Neural cell (in vitro differentiated cells): ENCODE results near the gene MAMDC2.

ENCODE experiments used
- POLR2AphosphoS5 ChIP-seq: IDR thresholded peaks from 2 replicates; pipeline ENCODE4 v1.6.1; 2012
- TF ChIP-seq, protein P1 (sequence below): fragments of 450-650 bp; IDR thresholded peaks from 2 replicates; pipeline ENCODE4 v1.5.1; 2014; ENCODE audit warnings: antibody characterized with exemption, mild to moderate bottlenecking, moderate library complexity; ENCODE audit not compliant: poor library complexity, severe bottlenecking

DNA sequence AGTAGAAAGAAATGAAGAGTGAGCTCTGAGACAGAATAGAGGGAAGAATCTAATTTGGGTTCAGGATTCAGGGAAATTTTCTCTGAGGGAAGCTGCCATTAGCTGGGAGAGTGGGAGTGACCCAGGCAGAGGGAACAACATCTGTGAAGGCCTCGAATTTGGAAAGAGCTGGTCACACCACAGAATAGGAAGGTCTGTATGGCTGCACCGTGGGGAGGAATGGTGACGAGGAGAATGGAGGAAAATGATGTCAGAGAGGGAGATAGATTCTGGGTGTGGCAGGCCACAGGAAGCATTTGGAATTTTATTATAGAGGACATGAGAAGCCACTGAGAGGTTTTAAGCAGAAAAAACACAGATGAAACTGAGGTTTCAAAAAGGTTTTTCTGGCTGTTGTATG is 98.5 kb downstream of the MAMDC2 start:
- TF ChIP-seq, protein P1, sequence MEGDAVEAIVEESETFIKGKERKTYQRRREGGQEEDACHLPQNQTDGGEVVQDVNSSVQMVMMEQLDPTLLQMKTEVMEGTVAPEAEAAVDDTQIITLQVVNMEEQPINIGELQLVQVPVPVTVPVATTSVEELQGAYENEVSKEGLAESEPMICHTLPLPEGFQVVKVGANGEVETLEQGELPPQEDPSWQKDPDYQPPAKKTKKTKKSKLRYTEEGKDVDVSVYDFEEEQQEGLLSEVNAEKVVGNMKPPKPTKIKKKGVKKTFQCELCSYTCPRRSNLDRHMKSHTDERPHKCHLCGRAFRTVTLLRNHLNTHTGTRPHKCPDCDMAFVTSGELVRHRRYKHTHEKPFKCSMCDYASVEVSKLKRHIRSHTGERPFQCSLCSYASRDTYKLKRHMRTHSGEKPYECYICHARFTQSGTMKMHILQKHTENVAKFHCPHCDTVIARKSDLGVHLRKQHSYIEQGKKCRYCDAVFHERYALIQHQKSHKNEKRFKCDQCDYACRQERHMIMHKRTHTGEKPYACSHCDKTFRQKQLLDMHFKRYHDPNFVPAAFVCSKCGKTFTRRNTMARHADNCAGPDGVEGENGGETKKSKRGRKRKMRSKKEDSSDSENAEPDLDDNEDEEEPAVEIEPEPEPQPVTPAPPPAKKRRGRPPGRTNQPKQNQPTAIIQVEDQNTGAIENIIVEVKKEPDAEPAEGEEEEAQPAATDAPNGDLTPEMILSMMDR: no peak
- TF ChIP-seq POLR2AphosphoS5: no peak
